ENCODE measurements around the gene IL4R. TPM values are rescaled to one million over a fixed set of nuclear protein-coding genes. Genes with fewer than 3 reads are reported as not detected.

The IL4R gene
- total and polyA plus RNA-seq, 10 of the 15 experiments (the other 5 are each of a cell fraction or from before 2014, with no cell fraction given) = 2.6 to 70.4 (median 36.6) TPM

GRCh38 chr16:27401768-27402568 is 88.2 kb downstream of the IL4R start, which contains the start of gene IL21R (continued):
- TF ChIP-seq E4F1 (IDR thresholded peaks at IDR 0.05; ENCODE audit: borderline replicate concordance, partially characterized antibody) = no peak
- peak; percentile 81 for TF ChIP-seq NKRF (conservative IDR thresholded peaks at IDR 0.05)
- TF ChIP-seq ZNF24 (IDR thresholded peaks at IDR 0.05) = peak; percentile 11; the same call in 1 of the 2 replicates
- TF ChIP-seq NR2C1 (IDR thresholded peaks at IDR 0.05) = peak; percentile 59; the same call in 1 of the 2 replicates
- no peak for TF ChIP-seq ZNF622 (IDR thresholded peaks at IDR 0.05)
- no peak for TF ChIP-seq RBBP5 (conservative IDR thresholded peaks at IDR 0.05)
- TF ChIP-seq CBX3 (IDR thresholded peaks at IDR 0.05; ENCODE audit: borderline replicate concordance, low read depth) = no peak
- no peak for TF ChIP-seq SUZ12 (IDR thresholded peaks at IDR 0.05; ENCODE audit: unreplicated experiment)
- no peak for TF ChIP-seq CHD1 (IDR thresholded peaks at IDR 0.05; ENCODE audit: low read depth, low read length)
- TF ChIP-seq ZNF217 (IDR thresholded peaks at IDR 0.05) = peak; percentile 84
- no peak for TF ChIP-seq FOXM1 (IDR thresholded peaks at IDR 0.05; ENCODE audit: low read depth, low read length)
- peak; percentile 69 for TF ChIP-seq BCL3 (IDR thresholded peaks at IDR 0.05; ENCODE audit: borderline replicate concordance, insufficient read depth, low read depth, low read length, poor library complexity, severe bottlenecking)
- no peak for TF ChIP-seq ZSCAN29 (IDR thresholded peaks at IDR 0.05)
- no peak for TF ChIP-seq NRF1 (conservative IDR thresholded peaks at IDR 0.05; ENCODE audit: low read depth, low read length)
- TF ChIP-seq STAT3 (IDR thresholded peaks at IDR 0.05; ENCODE audit: low read depth, low read length) = no peak
- TF ChIP-seq E2F4 (IDR thresholded peaks at IDR 0.05; ENCODE audit: low read depth, low read length) = no peak
- peak; percentile 95 for TF ChIP-seq POLR2A (IDR thresholded peaks at IDR 0.05; ENCODE audit: low read depth, low read length)
- peak; percentile 83; the same call in 1 of the 2 replicates for TF ChIP-seq RELB (IDR thresholded peaks at IDR 0.05; ENCODE audit: low read depth)
